OCI-LY3 (cell line): ENCODE measurements around the gene SEC14L3.

Experiments
- CTCF ChIP-seq: fragments of 200-600, 300-600 bp; sonication (generic); IDR thresholded peaks from 2 replicates; pipeline ENCODE4 v1.5.1; 2014; ENCODE audit warnings: antibody characterized with exemption, low read length, low read depth
- EZH2phosphoT487 ChIP-seq: fragments of 200-600 bp; shearing (Covaris generic); IDR thresholded peaks from 2 replicates; pipeline ENCODE4 v1.6.1; 2018; ENCODE audit warnings: antibody characterized with exemption, mixed run types, low read depth

GRCh38 chr22:30422481-30423300 is 49.1 kb downstream of the SEC14L3 start:
- TF ChIP-seq CTCF (no peak), EZH2phosphoT487 (no peak)
